Kidney (tissue), 14 donors: Measurements from ENCODE around the gene PRDM15. TPM values are rescaled to one million over a fixed set of nuclear protein-coding genes. Genes with fewer than 3 reads are reported as not detected.
A peak's percentile ranks its signal among the peaks of the same experiment; 100 is the strongest.

Experiments used
- DNase-seq, 5 donors: peaks; one replicate each; pipeline ENCODE4 v3.0.0-alpha.2; 2013 to 2020
- FAIRE-seq: peaks from 2 replicates; lab custom pipeline; 2012; peaks lifted over from hg19 to GRCh38; lab: Jason Lieb, UNC
- H3K27ac ChIP-seq, 2 donors: one replicate each; pipeline ENCODE4 v1.7.0; 2013; ENCODE audit warnings: low read depth in 2 of 2, low read length in 2 of 2, inconsistent platforms in 1 of 2
- H3K27me3 ChIP-seq: one replicate; pipeline ENCODE4 v1.7.1; 2013; ENCODE audit warnings: low read length, inconsistent platforms; ENCODE audit not compliant: control insufficient read depth, insufficient read depth
- H3K36me3 ChIP-seq, 3 donors: one replicate each; pipeline versions ENCODE4 v1.7.0 to v1.7.1; 2013; ENCODE audit warnings: low read length in 3 of 3, control low read depth in 1 of 3, inconsistent platforms in 1 of 3; ENCODE audit not compliant: insufficient read depth in 3 of 3, control insufficient read depth in 2 of 3
- H3K4me1 ChIP-seq, 3 donors: one replicate each; pipeline versions ENCODE4 v1.7.0 to v1.7.1; 2013; ENCODE audit warnings: low read length in 3 of 3, inconsistent platforms in 1 of 3, low read depth in 1 of 3; ENCODE audit not compliant: control insufficient read depth in 2 of 3, insufficient read depth in 2 of 3
- H3K4me3 ChIP-seq, 3 donors: one replicate each; pipeline versions ENCODE4 v1.7.0 to v1.8.1; 2013; ENCODE audit warnings: low read length in 3 of 3, control low read depth in 1 of 3, inconsistent platforms in 1 of 3
- H3K9ac ChIP-seq, 3 donors: one replicate each; pipeline versions ENCODE4 v1.7.0 to v1.7.1; 2013; ENCODE audit warnings: low read length in 3 of 3, control low read depth in 1 of 3, inconsistent platforms in 1 of 3
- H3K9me3 ChIP-seq, 3 donors: one replicate each; pipeline versions ENCODE4 v1.7.0 to v1.7.1; 2013; ENCODE audit warnings: low read length in 3 of 3, control low read depth in 1 of 3, inconsistent platforms in 1 of 3; ENCODE audit not compliant: control insufficient read depth in 2 of 3, insufficient read depth in 1 of 3
- CTCF ChIP-seq: IDR thresholded peaks from 3 replicates; pipeline ENCODE4 v1.5.1; 2012; ENCODE audit warnings: mild to moderate bottlenecking, moderate library complexity, borderline replicate concordance; ENCODE audit not compliant: insufficient read depth; ENCODE audit errors: extremely low read depth
- intact Hi-C: fragments of 100-400 bp; cut with DNase I; formaldehyde crosslinking; loops from one replicate; pipeline ENCODE4 v1.11.1; 2022
- polyA plus RNA-seq: library from polyadenylated mRNA; stranded (reverse); fragments of 350-450 nt; fragmentation: Illumina TruSeq; extraction: RNeasy Lipid Tissue Mini Kit (QIAGEN cat#74804); gene quantifications from one replicate; pipeline ENCODE4 v1.2.3, GENCODE V29; 2014; ENCODE audit warnings: low read depth, low replicate concordance; ENCODE audit not compliant: insufficient read depth
- total RNA-seq: library from RNA; stranded (reverse); fragmentation: NEBNext Ultra II Directional; extraction: Animal tissue kit (Norgen Biotek cat#: 25700); gene quantifications from one replicate; pipeline ENCODE4 v1.2.1, GENCODE V29; 2021
- donor health status: control.
- donor health status: control.
- donor health status: control.
- donor health status: control.
- donor health status: control.
- donor health status: DM: yes; HTN: yes; CAD: no.
- donor health status: Normal renal cell carcinoma (clear cell type).

The PRDM15 gene
- total and polyA plus RNA-seq, 2 donors from 2014 or later: 1.3 to 8.4 TPM

- peaks cover 0 to 11% (median 9%) of the 10 kb centered on the region in 3 donors for H3K36me3 ChIP-seq
- intact Hi-C loops: no loop called here
- peaks cover 9% of the 10 kb centered on the region for H3K27me3 ChIP-seq
- H3K27ac ChIP-seq: no peak overlapping the region
- H3K9me3 ChIP-seq: no peaks in the 10 kb centered on the region
- DNase-seq (no peak), FAIRE-seq (no peak)
- TF ChIP-seq CTCF: no peak
- no peak overlapping the region for H3K9ac ChIP-seq
- H3K4me3 ChIP-seq: no peak overlapping the region
- peaks cover 2 to 43% (median 28%) of the 10 kb centered on the region in 3 donors for H3K4me1 ChIP-seq
Measured at GRCh38 chr21:41760411-41760810, 118.7 kb downstream of the PRDM15 start.

DNA sequence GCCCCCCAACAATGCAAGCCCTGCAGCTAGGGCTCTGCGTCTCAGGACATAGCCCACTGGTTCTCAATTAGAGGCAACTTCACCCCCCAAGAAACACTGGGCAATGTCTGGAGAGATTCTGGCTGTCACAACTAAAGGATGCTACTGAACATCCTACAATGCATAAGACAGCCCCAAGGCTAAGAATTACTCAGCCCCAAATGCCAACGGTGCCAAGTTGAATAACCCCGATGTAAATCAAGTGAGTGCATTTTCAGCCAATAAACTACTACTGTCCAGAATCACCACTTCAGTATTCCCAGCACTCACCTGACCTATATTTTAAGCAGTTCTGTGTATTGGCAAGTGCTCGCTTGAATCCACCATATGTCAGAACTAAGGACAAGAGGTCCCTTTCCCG is 119.2 kb downstream of the PRDM15 start:
- no peak for TF ChIP-seq CTCF
- peak overlapping the region in 1 of 3 donors; percentile 7 for H3K9ac ChIP-seq
- FAIRE-seq (no peak), DNase-seq (no peak)
- intact Hi-C loops: no loop called here
- H3K4me1 ChIP-seq: peaks cover 2 to 43% (median 27%) of the 10 kb centered on the region in 3 donors
- H3K36me3 ChIP-seq: peaks cover 0 to 16% (median 9%) of the 10 kb centered on the region in 3 donors
- no peak overlapping the region for H3K27ac ChIP-seq
- H3K4me3 ChIP-seq: no peak overlapping the region
- peaks cover 6% of the 10 kb centered on the region for H3K27me3 ChIP-seq
- no peaks in the 10 kb centered on the region for H3K9me3 ChIP-seq

- intact Hi-C loops: no loop called here
- no peak overlapping the region for H3K4me3 ChIP-seq
- no peaks in the 10 kb centered on the region for H3K9me3 ChIP-seq
- DNase-seq (no peak), FAIRE-seq (no peak)
- H3K9ac ChIP-seq: peak overlapping the region in 1 of 3 donors; percentile 7
- H3K4me1 ChIP-seq: peaks cover 2 to 46% (median 23%) of the 10 kb centered on the region in 3 donors
- no peak for TF ChIP-seq CTCF
- peak overlapping the region in 1 of 2 donors; percentile 9 for H3K27ac ChIP-seq
- peaks cover 0 to 18% (median 9%) of the 10 kb centered on the region in 3 donors for H3K36me3 ChIP-seq
- peaks cover 6% of the 10 kb centered on the region for H3K27me3 ChIP-seq
Measured at GRCh38 chr21:41759214-41759840, 119.8 kb downstream of the PRDM15 start.
